GM18508 (cell line): ENCODE measurements around the gene RNF112.

Source experiments
- ATAC-seq: cut with Tn5 transposase; IDR thresholded peaks from one replicate; pipeline ENCODE4 v1.9.1; 2021; ENCODE audit warnings: moderate number of reproducible peaks; ENCODE audit not compliant: insufficient read depth, unreplicated experiment

RNF112 gene, protein sequence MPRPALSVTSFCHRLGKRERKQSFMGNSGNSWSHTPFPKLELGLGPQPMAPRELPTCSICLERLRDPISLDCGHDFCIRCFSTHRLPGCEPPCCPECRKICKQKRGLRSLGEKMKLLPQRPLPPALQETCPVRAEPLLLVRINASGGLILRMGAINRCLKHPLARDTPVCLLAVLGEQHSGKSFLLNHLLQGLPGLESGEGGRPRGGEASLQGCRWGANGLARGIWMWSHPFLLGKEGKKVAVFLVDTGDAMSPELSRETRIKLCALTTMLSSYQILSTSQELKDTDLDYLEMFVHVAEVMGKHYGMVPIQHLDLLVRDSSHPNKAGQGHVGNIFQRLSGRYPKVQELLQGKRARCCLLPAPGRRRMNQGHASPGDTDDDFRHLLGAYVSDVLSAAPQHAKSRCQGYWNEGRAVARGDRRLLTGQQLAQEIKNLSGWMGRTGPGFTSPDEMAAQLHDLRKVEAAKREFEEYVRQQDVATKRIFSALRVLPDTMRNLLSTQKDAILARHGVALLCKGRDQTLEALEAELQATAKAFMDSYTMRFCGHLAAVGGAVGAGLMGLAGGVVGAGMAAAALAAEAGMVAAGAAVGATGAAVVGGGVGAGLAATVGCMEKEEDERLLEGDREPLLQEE

GRCh38 chr17:19410875-19411620 lies at the start of gene RNF112:
TSS of gene RNF112 (plus strand) at chr17:19411232. CDS start at chr17:19411409, 177 bp downstream.
- no peak for ATAC-seq

- no peak for ATAC-seq
Measured at GRCh38 chr17:19361326-19361725, 49.7 kb upstream of the RNF112 start.

DNA sequence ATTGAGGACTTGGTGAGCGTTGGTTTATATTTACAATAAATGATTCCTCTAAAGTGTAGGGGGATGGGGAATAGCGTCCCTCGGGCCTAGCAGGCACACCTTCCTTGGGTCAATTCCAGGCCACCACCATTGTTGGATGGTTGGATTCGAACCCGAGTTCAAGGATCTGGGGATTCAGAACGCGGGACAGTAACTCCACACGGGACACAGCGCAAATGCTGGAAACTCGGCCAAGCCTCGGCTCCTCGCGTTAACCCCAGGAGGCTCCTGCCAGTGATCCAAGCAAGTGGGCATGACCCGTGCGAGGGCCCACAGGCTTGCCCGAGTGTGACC lies 49.1 kb upstream of the RNF112 start:
- no peak for ATAC-seq

DNA sequence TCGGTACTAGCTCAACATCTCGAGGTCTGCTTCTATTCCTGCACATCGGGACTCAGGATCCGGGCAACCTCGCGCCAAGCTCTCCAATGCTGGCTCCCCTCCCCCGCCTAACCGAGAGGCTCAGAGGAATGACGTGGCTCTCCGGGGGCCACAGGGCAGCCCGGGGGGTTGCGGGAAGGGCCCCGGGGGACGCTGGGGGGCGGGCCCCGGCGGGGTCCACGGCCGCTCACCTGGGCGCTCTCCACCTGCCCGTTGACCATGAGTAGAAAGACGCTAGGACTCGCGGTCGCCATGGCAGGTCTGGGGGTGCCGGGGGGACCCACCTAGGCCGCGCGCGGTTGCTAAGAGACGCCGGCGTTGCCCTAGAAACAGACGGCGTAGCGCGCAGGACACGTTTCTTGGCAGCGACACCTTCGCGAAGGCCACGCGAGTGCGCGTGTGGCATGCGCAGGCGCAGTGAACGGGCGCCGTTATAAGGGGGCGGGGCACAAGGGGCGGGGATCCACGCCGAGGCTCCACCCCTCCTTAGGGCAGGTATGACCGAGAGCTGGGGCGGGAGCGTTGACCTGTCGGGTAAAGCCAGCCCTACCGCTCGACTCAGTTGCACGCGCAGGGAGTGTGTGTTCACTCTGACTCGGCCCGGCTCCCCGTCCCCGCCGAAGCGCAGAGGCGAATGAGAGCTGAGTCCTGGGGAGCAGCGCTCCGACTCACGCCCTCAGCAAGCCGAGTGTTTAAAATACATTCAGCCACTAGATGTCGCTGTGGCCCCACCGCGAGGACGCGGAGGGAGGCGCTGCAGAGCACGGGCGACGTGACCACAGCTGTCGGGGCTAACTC lies 48.5 kb upstream of the RNF112 start, which contains the start of gene B9D1:
B9D1 (minus strand) TSS at position 447 of the 837 bp plus-strand sequence; CDS start at position 293, 154 bp downstream.
- ATAC-seq = peak; percentile 57

DNA sequence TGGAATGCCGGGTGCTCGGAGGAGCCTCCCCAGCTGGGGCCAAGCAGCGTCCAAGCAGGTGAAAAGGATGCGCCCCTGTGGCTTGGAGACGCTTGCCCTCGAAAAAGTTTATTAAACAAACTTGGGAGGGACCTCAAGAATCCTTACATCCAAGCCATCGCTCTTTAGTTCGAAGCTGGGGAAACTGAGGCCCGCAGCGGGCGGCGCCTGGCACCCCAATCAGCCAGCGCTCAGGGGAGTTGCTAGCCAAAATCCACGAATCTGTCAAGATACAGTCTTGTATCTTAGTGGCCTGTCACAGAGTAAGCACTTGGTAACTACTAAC lies 48.0 kb upstream of the RNF112 start:
- ATAC-seq = no peak

DNA sequence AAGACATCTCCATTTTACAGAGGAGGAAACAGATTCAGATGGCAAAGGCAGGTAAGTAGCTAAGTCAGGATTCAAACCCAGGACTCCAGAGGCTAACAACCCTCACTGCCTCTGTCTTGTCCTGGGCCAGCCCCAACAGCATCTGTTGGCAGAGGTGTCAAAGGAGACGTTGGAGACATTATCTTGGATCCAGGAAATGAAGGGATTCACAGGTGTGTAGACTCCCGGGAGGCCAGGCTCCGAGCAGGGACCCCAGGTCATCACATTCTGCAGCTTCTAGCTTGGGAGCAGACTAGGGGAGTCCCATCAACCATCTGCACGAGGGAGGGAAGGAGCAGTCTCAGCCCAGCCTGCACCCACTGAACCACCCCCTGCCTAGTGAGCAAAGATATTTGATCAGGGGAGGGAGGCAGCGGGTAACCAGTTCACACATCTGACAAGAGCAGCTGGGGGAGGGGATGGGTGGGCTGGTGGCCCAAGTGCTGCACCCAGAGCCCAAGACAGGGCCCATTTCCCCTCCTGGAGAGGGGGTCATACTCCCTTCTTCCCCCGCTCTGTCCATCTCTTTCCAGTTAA lies 47.5 kb upstream of the RNF112 start:
- ATAC-seq = no peak

GRCh38 chr17:19364699-19365498 lies 46.1 kb upstream of the RNF112 start:
- ATAC-seq = no peak

DNA sequence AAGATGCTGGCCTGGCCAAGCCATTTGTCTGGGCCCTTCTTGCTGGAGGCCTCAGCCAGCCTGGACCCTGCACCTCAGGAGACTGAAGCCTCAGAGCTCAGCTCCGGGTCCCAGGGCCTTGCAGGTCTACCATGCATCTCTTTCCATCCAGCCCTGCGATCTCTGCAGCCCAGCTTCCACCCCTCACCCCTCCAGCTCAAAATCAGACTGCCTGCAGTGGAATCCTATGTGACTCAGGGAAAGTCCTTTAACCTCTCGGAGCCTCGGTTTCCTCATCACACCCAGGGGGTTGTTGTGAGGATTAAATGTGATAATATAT lies 45.6 kb upstream of the RNF112 start:
- no peak for ATAC-seq

DNA sequence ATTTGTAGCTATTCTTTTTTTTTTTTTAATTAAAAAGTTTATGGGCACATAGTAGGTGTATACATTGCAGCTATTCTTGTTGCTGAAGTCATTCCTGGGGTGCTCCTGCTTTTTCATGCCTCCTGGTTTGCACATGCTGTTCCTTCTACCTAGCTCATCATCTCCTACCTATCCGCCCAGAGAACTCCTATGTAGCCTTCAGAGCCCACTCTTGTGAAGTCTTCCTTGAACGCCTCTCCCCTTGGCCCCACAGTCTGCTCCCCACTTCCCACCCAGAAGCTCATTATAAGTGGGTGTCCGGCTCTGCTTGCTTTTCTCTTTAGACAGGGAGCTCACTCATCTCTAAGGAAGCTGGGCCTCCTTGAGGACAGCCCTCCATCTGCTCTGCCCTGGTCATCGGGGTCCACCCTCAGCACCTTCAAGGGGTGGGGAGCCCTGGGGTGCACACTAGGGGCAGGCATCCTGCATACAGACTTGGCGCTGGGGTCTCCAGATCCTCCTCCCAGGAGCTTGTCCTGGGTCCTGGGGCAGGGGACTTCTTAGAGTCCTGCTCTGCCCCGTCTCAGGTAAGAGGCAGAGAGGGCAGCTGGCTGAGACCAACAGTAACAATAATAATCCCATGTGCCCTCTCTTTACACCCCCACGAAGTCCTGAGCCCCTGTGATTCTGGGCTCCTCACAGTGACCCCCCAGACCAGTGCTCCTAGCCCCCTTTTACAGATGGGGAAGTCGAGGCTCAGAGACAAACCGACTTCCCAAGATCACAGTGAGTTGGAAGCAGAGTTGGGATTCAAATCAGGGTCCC lies 45.0 kb upstream of the RNF112 start:
- ATAC-seq = no peak

DNA sequence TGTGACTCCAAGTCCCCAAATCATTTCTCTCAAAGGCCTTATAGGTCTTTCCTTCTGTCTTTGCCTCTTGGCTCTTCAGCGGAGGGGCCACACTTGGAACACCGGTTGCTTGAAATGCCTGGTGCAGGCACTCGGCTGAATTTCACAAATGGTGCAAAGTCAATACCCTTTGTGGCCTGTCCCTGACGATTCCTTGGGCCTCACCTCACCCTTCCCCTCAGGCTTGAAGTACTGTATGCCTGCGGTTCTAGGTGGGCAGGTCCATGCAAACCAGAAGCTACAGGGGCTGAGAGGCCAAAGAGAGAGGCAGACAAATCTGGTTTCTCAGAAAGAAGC lies 44.4 kb upstream of the RNF112 start:
- no peak for ATAC-seq

- no peak for ATAC-seq
Measured at GRCh38 chr17:19368229-19368628, 42.8 kb upstream of the RNF112 start.

DNA sequence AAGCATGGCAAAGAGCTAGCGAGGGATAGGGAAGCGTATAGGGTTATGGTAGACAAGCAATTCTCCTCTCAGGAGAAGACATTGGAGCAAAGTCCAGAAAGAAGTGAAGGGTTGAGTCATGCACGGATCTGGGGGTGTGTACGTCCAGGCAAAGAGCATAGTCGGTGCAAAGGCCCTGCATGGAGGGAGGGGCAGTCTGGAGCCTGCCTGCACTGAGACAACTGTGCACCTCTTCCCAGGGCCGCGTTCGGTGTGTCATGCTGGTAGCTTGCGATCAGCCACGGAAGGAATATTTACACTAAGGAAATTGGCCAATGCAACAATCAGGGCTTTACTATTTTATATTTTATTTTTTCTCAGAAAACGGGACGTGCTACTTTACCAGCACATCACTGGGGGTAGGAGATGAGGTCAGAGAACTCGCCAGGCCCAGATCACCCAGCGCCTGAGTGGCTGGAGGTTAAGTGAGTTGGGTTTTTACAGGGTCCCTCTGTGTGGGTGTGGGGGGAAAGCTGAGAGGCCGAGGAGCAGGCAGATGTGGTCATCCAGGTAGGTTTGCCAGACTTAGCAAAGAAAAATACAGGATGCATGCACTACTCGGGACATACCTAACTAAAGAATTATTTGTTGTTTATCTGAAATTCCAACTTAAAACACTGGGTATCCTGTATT lies 41.8 kb upstream of the RNF112 start:
- ATAC-seq = no peak

- no peak for ATAC-seq
Measured at GRCh38 chr17:19369846-19370492, 41.1 kb upstream of the RNF112 start.

DNA sequence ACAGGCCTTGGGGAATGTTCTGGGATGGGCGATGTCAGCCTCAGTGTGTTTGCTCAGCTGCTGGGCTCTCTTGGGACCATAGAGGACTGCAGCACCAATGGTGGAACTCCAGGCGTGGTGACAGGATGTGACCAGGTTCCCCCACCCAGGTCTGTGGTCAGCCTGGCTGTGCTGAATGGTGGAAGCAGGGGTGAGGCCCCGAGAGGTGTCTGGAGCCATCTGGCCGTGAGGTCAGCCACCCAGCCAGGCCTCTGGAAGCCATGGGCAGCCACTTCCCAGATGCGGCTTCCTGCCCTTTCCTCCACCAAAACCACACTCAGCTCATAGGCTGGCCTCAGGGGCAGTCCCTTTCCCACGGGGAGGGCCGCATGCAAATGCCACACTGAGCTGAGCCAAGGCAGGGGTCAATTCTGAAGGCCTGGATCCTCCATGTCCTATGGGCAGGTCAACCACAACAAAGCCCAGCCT lies 40.5 kb upstream of the RNF112 start:
- ATAC-seq = no peak

DNA sequence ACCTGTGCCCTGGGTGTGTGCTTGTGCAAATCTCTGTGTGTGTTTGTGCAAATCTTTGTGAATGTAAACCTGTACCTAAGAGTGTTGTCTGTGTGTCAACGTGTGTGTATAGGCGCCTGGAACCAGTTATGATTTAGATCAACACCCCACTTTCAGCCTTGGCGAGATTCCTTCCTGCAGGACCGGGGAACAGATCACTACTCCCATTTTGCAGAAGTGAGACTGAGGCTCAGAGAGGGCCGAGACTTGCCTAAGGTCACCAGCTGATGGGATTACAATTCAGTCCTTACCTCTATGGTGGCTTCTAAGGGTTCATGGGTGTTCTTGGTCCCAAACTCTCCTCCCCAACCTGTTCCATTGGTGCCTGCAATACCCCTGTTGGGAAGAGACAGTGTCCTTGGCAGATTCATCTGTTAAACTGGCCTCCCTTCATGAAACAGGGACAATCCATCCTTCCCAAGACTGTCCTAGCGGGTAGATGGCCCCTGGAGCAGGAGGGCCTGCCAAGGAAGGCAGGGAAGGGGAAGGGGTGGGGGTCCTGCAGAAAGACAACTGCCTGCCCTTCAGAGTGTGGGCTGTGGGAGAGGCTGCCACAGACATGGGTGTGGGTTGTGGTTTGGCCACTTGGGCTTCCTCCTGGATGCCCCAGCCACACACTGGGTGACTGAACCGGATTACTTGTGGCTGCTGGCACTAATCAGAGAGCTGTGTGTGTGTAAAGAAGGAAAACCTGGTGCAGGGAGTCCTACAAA lies 39.6 kb upstream of the RNF112 start:
- no peak for ATAC-seq

DNA sequence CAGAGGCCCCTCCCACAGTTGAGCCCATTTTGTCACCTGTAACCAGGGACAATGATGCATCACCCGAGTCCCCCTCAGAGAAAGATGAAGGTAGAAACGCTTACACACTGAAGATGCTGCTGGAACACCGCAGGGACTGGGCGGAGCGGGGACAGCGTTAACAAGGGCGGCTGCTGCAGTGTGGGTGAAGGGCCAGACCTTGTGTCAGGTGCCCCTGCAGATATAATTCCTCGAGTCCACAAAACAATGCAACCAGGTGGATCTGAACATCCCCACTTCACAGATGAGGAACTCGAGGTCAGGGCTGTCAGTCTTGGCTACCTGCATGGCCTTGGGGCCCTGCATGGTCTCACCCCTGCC lies 39.0 kb upstream of the RNF112 start:
- ATAC-seq = no peak

GRCh38 chr17:19372439-19372838 lies 38.6 kb upstream of the RNF112 start:
- no peak for ATAC-seq
